Nucleus accumbens (tissue), 56 donors: ENCODE results near the gene KRTAP10-11.
"Not testable (repeated sequence)": the region's sequence is repeated elsewhere in the genome, so short reads cannot be mapped to it uniquely, and the experiment has no call there.

Source experiments
- DNase-seq, 56 donors: peaks; one replicate each; lab custom pipeline; 2025; lab: John Stamatoyannopoulos, UW

KRTAP10-11 gene

GRCh38 chr21:44658913-44659595, 12.8 kb downstream of the KRTAP10-11 start:
- DNase-seq = no peak

GRCh38 chr21:44661567-44661966, 15.4 kb downstream of the KRTAP10-11 start:
- not testable (repeated sequence) for DNase-seq

- DNase-seq = no peak
These were observed 18.5 kb downstream of the KRTAP10-11 start for GRCh38 chr21:44664691-44665090.

- DNase-seq = no peak
These were observed 20.4 kb downstream of the KRTAP10-11 start, which contains the start of gene KRTAP12-2 for GRCh38 chr21:44666401-44667320. Gene KRTAP12-2, minus strand, starts transcription at chr21:44666927. Its CDS starts 41 bp downstream, at chr21:44666886.

- no peak for DNase-seq
These were observed 21.4 kb downstream of the KRTAP10-11 start for GRCh38 chr21:44667612-44668011.

- DNase-seq = no peak
These were observed 24.6 kb downstream of the KRTAP10-11 start for GRCh38 chr21:44670642-44671432.

- DNase-seq = no peak
These were observed 25.7 kb downstream of the KRTAP10-11 start for GRCh38 chr21:44671911-44672310.

- DNase-seq = no peak
These were observed 31.7 kb downstream of the KRTAP10-11 start for GRCh38 chr21:44677881-44678280.

- DNase-seq = no peak
These were observed 34.9 kb downstream of the KRTAP10-11 start for GRCh38 chr21:44681152-44681551.

GRCh38 chr21:44681861-44682579, 35.8 kb downstream of the KRTAP10-11 start, which contains the start of gene KRTAP12-1:
Gene KRTAP12-1, minus strand, starts transcription at chr21:44682163. Its CDS starts 40 bp downstream, at chr21:44682123.
- DNase-seq = no peak

- no peak for DNase-seq
These were observed 36.5 kb downstream of the KRTAP10-11 start for GRCh38 chr21:44682580-44683151.

- no peak for DNase-seq
These were observed 37.9 kb downstream of the KRTAP10-11 start for GRCh38 chr21:44684077-44684476.

GRCh38 chr21:44684483-44684882, 38.3 kb downstream of the KRTAP10-11 start:
- DNase-seq = no peak

GRCh38 chr21:44685050-44685449, 38.8 kb downstream of the KRTAP10-11 start:
- DNase-seq = not testable (repeated sequence)

GRCh38 chr21:44686000-44686781, 40.0 kb downstream of the KRTAP10-11 start:
- DNase-seq = no peak

- no peak for DNase-seq
These were observed 40.8 kb downstream of the KRTAP10-11 start for GRCh38 chr21:44686843-44687561.

- DNase-seq = no peak
These were observed 41.5 kb downstream of the KRTAP10-11 start for GRCh38 chr21:44687671-44688070.

GRCh38 chr21:44689740-44690139, 43.5 kb downstream of the KRTAP10-11 start:
- DNase-seq = not testable (repeated sequence)
